Neuronal stem cell (in vitro differentiated cells): ENCODE results near the gene C6orf47.

ENCODE experiments used
- DNase-seq: peaks from one replicate; pipeline ENCODE4 v3.0.0-alpha.2; 2013; ENCODE audit warnings: low spot score
- H2AFZ ChIP-seq: one replicate; pipeline ENCODE4 v1.6.1; 2013; ENCODE audit warnings: mild to moderate bottlenecking, low read length, inconsistent platforms
- H2AK5ac ChIP-seq: 2 replicates; pipeline ENCODE4 v1.6.1; 2013; ENCODE audit warnings: low read depth, mild to moderate bottlenecking, inconsistent platforms, low read length, moderate library complexity, mixed read lengths
- H2BK120ac ChIP-seq: 2 replicates; pipeline ENCODE4 v1.6.1; 2013; ENCODE audit warnings: low read depth, mild to moderate bottlenecking, inconsistent platforms, low read length, moderate library complexity, mixed read lengths
- H2BK12ac ChIP-seq: one replicate; pipeline ENCODE4 v1.6.1; 2013; ENCODE audit warnings: low read length, inconsistent platforms
- H2BK15ac ChIP-seq: 2 replicates; pipeline ENCODE4 v1.6.1; 2013; ENCODE audit warnings: mild to moderate bottlenecking, low read length, inconsistent platforms, mixed read lengths
- H2BK5ac ChIP-seq: one replicate; pipeline ENCODE4 v1.6.1; 2013; ENCODE audit warnings: inconsistent platforms, mild to moderate bottlenecking, low read length, moderate library complexity
- H3K14ac ChIP-seq: one replicate; pipeline ENCODE4 v1.6.1; 2013; ENCODE audit warnings: low read length, inconsistent platforms
- H3K18ac ChIP-seq: 2 replicates; pipeline ENCODE4 v1.6.1; 2013; ENCODE audit warnings: low read length, inconsistent platforms
- H3K23ac ChIP-seq: 2 replicates; pipeline ENCODE4 v1.6.1; 2013; ENCODE audit warnings: low read depth, mild to moderate bottlenecking, mixed read lengths, low read length, inconsistent platforms; ENCODE audit not compliant: poor library complexity
- H3K27ac ChIP-seq: replicated peaks from 3 replicates; pipeline ENCODE4 v1.5.1; 2013; ENCODE audit warnings: low read length, inconsistent platforms
- H3K27me3 ChIP-seq, 3 experiments: 2 replicates each; pipeline ENCODE4 v1.6.1; 2013; ENCODE audit warnings: low read length in 3 of 3, mild to moderate bottlenecking in 2 of 3, inconsistent platforms in 1 of 3, low read depth in 1 of 3, mixed read lengths in 1 of 3, moderate library complexity in 1 of 3; ENCODE audit not compliant: control insufficient read depth in 3 of 3, insufficient read depth in 3 of 3
- H3K36me3 ChIP-seq, 2 donors: replicated peaks in 1 of 2; 2 replicates each; pipeline ENCODE4 v1.6.1; 2013; ENCODE audit warnings: low read length in 2 of 2; ENCODE audit not compliant: control insufficient read depth in 2 of 2, insufficient read depth in 2 of 2
- H3K4ac ChIP-seq: 2 replicates; pipeline ENCODE4 v1.6.1; 2013; ENCODE audit warnings: inconsistent platforms, mild to moderate bottlenecking, low read length, moderate library complexity
- H3K4me1 ChIP-seq, 2 donors: 1 replicate in 1 of 2; 2 replicates in 1 of 2; pipeline ENCODE4 v1.6.1; 2013; ENCODE audit warnings: low read length in 2 of 2, low read depth in 1 of 2; ENCODE audit not compliant: control insufficient read depth in 2 of 2, insufficient read depth in 1 of 2
- H3K4me2 ChIP-seq: one replicate; pipeline ENCODE4 v1.6.1; 2013; ENCODE audit warnings: mild to moderate bottlenecking, low read length, inconsistent platforms; ENCODE audit not compliant: insufficient read depth, poor library complexity, severe bottlenecking
- H3K4me3 ChIP-seq, 2 donors: 2 replicates each; pipeline ENCODE4 v1.5.1; 2013; ENCODE audit warnings: low read length in 2 of 2, mild to moderate bottlenecking in 2 of 2, inconsistent platforms in 1 of 2, moderate library complexity in 1 of 2
- H3K79me1 ChIP-seq: one replicate; pipeline ENCODE4 v1.6.1; 2013; ENCODE audit warnings: low read depth, mild to moderate bottlenecking, inconsistent platforms, low read length, moderate library complexity
- H3K9ac ChIP-seq: one replicate; pipeline ENCODE4 v1.6.1; 2013; ENCODE audit warnings: mild to moderate bottlenecking, low read depth, low read length, inconsistent platforms; ENCODE audit not compliant: poor library complexity
- H3K9me3 ChIP-seq, 2 donors: replicated peaks in 1 of 2; 2 replicates each; pipeline versions ENCODE3 to v1.6.1; 2013; ENCODE audit warnings: low read length in 2 of 2, mild to moderate bottlenecking in 2 of 2, inconsistent platforms in 1 of 2, low read depth in 1 of 2, mixed read lengths in 1 of 2, moderate library complexity in 1 of 2; ENCODE audit not compliant: control insufficient read depth in 2 of 2, insufficient read depth in 1 of 2
- H4K8ac ChIP-seq: one replicate; pipeline ENCODE4 v1.6.1; 2013; ENCODE audit warnings: low read depth, mild to moderate bottlenecking, inconsistent platforms, low read length, moderate library complexity
- H4K91ac ChIP-seq: one replicate; pipeline ENCODE4 v1.6.1; 2013; ENCODE audit warnings: low read length, low read depth, mild to moderate bottlenecking, inconsistent platforms; ENCODE audit not compliant: poor library complexity
- WGBS, 2 donors: extraction: QIAGEN DNeasy Blood & Tissue Kit; methylation state at CpG; one replicate each; pipeline ENCODE4 v1.1.7; 2013; ENCODE audit warnings: missing lambda C conversion rate in 2 of 2, mixed read lengths in 1 of 2; ENCODE audit not compliant: insufficient read length in 2 of 2, insufficient replicate concordance in 1 of 2; ENCODE audit errors: extremely low coverage in 2 of 2; 5-methylcytosine and 5-hydroxymethylcytosine counted together

The C6orf47 gene

DNA sequence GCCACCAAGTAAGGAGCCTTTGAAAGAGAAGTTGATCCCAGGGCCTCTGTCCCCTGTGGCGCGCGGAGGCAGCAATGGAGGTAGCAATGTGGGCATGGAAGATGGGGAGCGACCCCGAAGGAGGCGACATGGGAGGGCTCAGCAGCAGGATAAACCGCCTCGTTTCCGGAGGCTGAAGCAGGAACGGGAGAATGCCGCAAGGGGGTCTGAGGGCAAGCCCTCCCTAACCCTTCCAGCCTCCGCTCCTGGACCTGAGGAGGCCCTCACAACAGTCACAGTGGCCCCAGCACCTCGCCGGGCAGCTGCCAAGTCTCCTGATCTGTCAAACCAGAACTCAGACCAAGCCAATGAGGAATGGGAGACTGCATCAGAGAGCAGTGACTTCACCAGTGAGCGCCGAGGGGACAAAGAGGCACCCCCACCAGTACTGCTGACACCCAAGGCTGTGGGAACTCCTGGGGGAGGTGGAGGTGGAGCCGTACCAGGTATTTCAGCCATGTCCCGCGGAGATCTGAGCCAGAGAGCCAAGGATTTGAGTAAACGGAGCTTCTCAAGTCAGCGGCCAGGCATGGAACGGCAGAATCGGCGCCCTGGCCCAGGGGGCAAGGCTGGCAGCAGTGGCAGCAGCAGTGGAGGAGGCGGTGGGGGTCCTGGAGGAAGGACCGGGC, 28.2 kb downstream of the C6orf47 start:
- DNase-seq, result no peak
- Histone ChIP-seq H3K18ac (peak overlapping the region; percentile 5), H3K9ac (peak overlapping the region; percentile 68), H3K79me1 (peaks cover 10% of the 10 kb centered on the region), H3K4me2 (no peak overlapping the region), H4K91ac (no peak overlapping the region), H3K27ac (no peak overlapping the region), H2BK12ac (no peak overlapping the region), H3K4me3 (no peak overlapping the region), H3K4ac (no peak overlapping the region), H2BK5ac (no peak overlapping the region), H3K36me3 (peaks cover 78 to 100% of the 10 kb centered on the region in 2 donors), H2AK5ac (no peak overlapping the region), H4K8ac (peak overlapping the region; percentile 52), H3K9me3 (no peaks in the 10 kb centered on the region), H3K23ac (peak overlapping the region; percentile 52), H2BK120ac (no peak overlapping the region), H3K27me3 (no peaks in the 10 kb centered on the region), H2AFZ (no peak overlapping the region), H3K4me1 (no peaks in the 10 kb centered on the region), H2BK15ac (no peak overlapping the region), H3K14ac (no peak overlapping the region)
- WGBS, 2 donors, result no CpG with 5 or more reads among the region's 26 CpGs

DNA sequence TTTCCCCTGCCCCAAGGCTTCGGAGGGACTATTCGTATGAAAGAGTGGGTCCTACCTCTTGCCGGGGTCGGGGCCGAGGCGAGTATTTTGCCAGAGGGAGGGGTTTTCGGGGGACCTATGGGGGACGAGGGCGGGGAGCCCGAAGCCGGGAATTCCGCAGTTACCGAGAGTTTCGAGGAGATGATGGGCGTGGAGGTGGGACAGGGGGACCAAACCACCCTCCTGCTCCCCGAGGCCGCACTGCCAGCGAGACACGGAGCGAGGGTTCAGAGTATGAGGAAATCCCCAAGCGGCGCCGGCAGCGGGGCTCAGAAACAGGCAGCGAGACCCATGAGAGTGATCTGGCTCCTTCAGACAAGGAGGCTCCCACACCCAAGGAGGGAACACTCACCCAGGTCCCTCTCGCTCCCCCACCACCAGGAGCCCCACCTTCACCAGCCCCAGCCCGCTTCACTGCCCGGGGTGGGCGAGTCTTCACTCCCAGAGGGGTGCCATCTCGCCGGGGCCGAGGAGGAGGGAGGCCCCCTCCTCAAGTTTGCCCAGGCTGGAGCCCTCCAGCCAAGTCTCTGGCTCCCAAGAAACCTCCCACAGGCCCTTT, 28.8 kb downstream of the C6orf47 start:
- H3K4me1 ChIP-seq, result no peaks in the 10 kb centered on the region
- H2BK15ac ChIP-seq, result no peak overlapping the region
- WGBS, 2 donors, result no CpG with 5 or more reads among the region's 32 CpGs
- no peak overlapping the region for H3K14ac ChIP-seq
- no peak overlapping the region for H3K4ac ChIP-seq
- no peak for DNase-seq
- H3K23ac ChIP-seq, result peak overlapping the region; percentile 52
- no peak overlapping the region for H2AFZ ChIP-seq
- no peak overlapping the region for H3K4me3 ChIP-seq
- no peak overlapping the region for H3K27ac ChIP-seq
- H2AK5ac ChIP-seq, result no peak overlapping the region
- no peak overlapping the region for H2BK120ac ChIP-seq
- H4K91ac ChIP-seq, result no peak overlapping the region
- no peak overlapping the region for H4K8ac ChIP-seq
- H3K79me1 ChIP-seq, result peaks cover 10% of the 10 kb centered on the region
- H3K18ac ChIP-seq, result no peak overlapping the region
- no peak overlapping the region for H2BK12ac ChIP-seq
- H3K9me3 ChIP-seq, result no peaks in the 10 kb centered on the region
- no peak overlapping the region for H2BK5ac ChIP-seq
- peaks cover 79 to 100% of the 10 kb centered on the region in 2 donors for H3K36me3 ChIP-seq
- no peak overlapping the region for H3K4me2 ChIP-seq
- H3K27me3 ChIP-seq, result no peaks in the 10 kb centered on the region
- H3K9ac ChIP-seq, result peak overlapping the region; percentile 9

DNA sequence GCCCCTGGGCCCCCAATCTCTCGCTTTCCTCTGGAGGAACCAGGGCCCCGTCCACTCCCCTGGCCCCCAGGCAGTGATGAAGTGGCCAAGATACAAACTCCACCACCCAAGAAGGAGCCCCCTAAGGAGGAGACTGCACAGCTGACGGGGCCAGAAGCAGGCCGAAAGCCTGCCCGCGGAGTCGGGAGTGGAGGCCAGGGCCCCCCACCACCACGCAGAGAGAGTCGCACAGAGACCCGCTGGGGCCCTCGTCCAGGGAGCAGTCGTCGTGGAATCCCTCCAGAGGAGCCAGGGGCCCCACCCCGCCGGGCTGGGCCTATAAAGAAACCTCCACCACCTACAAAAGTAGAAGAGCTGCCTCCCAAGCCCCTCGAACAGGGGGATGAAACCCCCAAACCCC, 29.4 kb downstream of the C6orf47 start:
- Histone ChIP-seq H2AFZ (no peak overlapping the region), H3K79me1 (peaks cover 10% of the 10 kb centered on the region), H3K9me3 (no peaks in the 10 kb centered on the region), H2BK12ac (no peak overlapping the region), H3K27me3 (no peaks in the 10 kb centered on the region), H3K23ac (no peak overlapping the region), H2AK5ac (no peak overlapping the region), H3K9ac (no peak overlapping the region), H3K36me3 (peaks cover 80 to 100% of the 10 kb centered on the region in 2 donors), H3K4me2 (no peak overlapping the region), H2BK15ac (no peak overlapping the region), H4K8ac (no peak overlapping the region), H2BK120ac (no peak overlapping the region), H3K4me3 (no peak overlapping the region), H3K18ac (no peak overlapping the region), H3K14ac (no peak overlapping the region), H3K4ac (no peak overlapping the region), H2BK5ac (no peak overlapping the region), H3K4me1 (no peaks in the 10 kb centered on the region), H4K91ac (no peak overlapping the region), H3K27ac (no peak overlapping the region)
- no CpG with 5 or more reads among the region's 16 CpGs for WGBS, 2 donors
- DNase-seq, result no peak

DNA sequence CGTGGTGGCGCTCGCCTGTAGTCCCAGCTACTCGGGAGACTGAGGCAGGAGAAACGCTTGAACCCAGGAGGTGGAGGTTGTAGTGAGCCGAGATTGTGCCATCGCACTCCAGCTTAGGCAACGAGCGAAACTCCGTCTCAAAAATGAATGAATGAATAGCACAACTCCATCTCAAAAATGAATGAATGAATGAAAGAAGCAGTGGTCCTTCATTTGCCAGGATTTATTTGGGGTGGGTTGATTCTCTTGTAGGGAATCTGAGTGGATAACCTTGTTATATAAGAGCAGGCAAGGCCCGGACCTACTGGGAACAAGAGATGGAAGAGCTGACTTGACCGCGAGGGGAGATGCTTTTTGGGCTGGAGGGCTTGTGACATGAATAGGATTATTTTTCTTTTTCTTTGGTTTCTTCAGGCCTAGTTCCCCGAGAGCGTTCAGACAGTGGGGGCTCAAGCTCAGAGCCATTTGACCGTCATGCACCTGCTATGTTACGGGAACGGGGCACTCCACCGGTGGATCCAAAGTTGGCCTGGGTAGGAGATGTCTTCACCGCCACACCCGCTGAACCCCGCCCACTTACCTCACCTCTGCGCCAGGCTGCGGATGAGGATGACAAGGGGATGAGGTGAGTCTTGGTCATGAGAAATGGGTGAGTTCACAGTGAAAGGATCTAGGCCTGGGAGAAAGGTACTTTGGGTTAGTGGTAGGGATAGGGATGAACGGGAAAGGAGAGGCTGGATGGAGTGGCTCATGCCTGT, 30.2 kb downstream of the C6orf47 start:
- Histone ChIP-seq H4K91ac (no peak overlapping the region), H3K9me3 (no peaks in the 10 kb centered on the region), H3K4me3 (no peak overlapping the region), H3K4me2 (no peak overlapping the region), H2BK120ac (no peak overlapping the region), H3K9ac (peak overlapping the region; percentile 1), H3K36me3 (peaks cover 81 to 100% of the 10 kb centered on the region in 2 donors), H3K27me3 (no peaks in the 10 kb centered on the region), H3K23ac (no peak overlapping the region), H3K4me1 (no peaks in the 10 kb centered on the region), H2AFZ (no peak overlapping the region), H2AK5ac (no peak overlapping the region), H4K8ac (no peak overlapping the region), H2BK5ac (no peak overlapping the region), H3K14ac (no peak overlapping the region), H3K18ac (no peak overlapping the region), H2BK12ac (no peak overlapping the region), H3K79me1 (peaks cover 10% of the 10 kb centered on the region), H2BK15ac (no peak overlapping the region), H3K27ac (no peak overlapping the region), H3K4ac (no peak overlapping the region)
- WGBS, 2 donors, result no CpG with 5 or more reads among the region's 25 CpGs
- no peak for DNase-seq
